ENCODE data around the gene TSEN2. TPM values are rescaled to one million over a fixed set of nuclear protein-coding genes. Genes with fewer than 3 reads are reported as not detected.
"Not testable (repeated sequence)": the region's sequence is repeated elsewhere in the genome, so short reads cannot be mapped to it uniquely, and the experiment has no call there.

The TSEN2 gene
- total RNA-seq, 1 experiment from 2014 or later: 32.3 TPM

DNA sequence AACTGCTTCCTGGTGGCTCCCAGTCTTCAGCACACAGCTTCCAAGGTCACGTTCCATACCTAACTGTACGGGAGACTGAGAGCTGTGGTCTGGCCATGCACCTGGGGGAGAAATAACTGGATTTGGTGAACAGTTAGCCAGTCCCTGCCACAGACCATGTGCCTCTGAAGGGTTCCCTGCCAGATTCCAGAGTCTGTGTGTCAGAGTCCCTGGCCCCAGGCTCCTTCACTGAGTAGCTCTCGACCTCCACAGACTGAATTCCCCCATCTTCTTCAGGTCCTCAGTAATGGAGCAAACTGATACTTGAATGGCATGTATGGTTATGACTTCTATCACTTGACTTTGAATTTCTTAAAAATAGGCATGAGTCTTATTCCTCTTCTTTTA, 43.5 kb downstream of the TSEN2 start:
- ChIA-PET CTCF (no interaction called here), POLR2A (interaction anchor here (0.8 to 2.5 kb wide), 2 partner anchors 18 to 43 kb away, joined by 3 to 11 read pairs; partner anchors contain the start of gene MKRN2OS)
- H3K27me3 Mint-ChIP-seq (ENCODE audit: insufficient read depth, unreplicated experiment): no peaks in the 10 kb centered on the region
- peak overlapping the region; percentile 44 for H3K27ac Mint-ChIP-seq (ENCODE audit: low read depth, unreplicated experiment)
- H3K4me1 Mint-ChIP-seq (ENCODE audit: insufficient read depth, unreplicated experiment): no peaks in the 10 kb centered on the region
- H3K36me3 Mint-ChIP-seq (ENCODE audit: insufficient read depth, unreplicated experiment): peaks cover 85% of the 10 kb centered on the region
- H3K4me3 Mint-ChIP-seq (ENCODE audit: unreplicated experiment): no peak overlapping the region
- TF ChIP-seq, protein P1, sequence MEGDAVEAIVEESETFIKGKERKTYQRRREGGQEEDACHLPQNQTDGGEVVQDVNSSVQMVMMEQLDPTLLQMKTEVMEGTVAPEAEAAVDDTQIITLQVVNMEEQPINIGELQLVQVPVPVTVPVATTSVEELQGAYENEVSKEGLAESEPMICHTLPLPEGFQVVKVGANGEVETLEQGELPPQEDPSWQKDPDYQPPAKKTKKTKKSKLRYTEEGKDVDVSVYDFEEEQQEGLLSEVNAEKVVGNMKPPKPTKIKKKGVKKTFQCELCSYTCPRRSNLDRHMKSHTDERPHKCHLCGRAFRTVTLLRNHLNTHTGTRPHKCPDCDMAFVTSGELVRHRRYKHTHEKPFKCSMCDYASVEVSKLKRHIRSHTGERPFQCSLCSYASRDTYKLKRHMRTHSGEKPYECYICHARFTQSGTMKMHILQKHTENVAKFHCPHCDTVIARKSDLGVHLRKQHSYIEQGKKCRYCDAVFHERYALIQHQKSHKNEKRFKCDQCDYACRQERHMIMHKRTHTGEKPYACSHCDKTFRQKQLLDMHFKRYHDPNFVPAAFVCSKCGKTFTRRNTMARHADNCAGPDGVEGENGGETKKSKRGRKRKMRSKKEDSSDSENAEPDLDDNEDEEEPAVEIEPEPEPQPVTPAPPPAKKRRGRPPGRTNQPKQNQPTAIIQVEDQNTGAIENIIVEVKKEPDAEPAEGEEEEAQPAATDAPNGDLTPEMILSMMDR (IDR thresholded peaks at IDR 0.05; ENCODE audit: unreplicated experiment): no peak
- no TSS peak for BruUV-seq (replicated peaks)
- DNase-seq (ENCODE audit: unreplicated experiment): no peak
- H3K9me3 Mint-ChIP-seq (ENCODE audit: unreplicated experiment): no peaks in the 10 kb centered on the region
- intact Hi-C loops (cut with micrococcal nuclease): no loop called here

DNA sequence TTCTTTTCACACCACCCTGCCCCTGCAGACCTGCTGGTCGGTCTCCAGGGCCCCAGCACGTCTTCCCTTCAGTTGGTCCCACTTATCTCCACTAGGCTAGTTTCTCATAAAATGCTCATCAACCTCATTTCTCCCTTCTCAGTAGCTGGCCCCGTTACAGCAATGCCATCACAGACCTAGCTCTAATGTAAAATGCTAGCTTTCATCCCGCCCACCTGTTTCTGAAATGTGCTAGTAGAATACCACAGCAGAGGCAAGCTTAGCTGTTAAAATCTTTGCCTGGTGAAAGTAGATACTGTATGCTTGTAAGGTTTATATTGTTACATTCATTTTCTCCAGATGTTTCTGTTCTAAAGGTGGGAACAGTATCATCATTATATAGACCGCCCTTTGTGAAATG, 47.9 kb downstream of the TSEN2 start:
- no peaks in the 10 kb centered on the region for H3K4me1 Mint-ChIP-seq (ENCODE audit: insufficient read depth, unreplicated experiment)
- H3K4me3 Mint-ChIP-seq (ENCODE audit: unreplicated experiment): no peak overlapping the region
- TF ChIP-seq, protein P1 (IDR thresholded peaks at IDR 0.05; ENCODE audit: unreplicated experiment): no peak
- DNase-seq (ENCODE audit: unreplicated experiment): no peak
- peaks cover 79% of the 10 kb centered on the region for H3K36me3 Mint-ChIP-seq (ENCODE audit: insufficient read depth, unreplicated experiment)
- BruUV-seq (replicated peaks): no TSS peak
- CTCF ChIA-PET: interaction anchor here (0.6 to 0.7 kb wide), 3 partner anchors 33 to 1555 kb away, joined by 3 to 4 read pairs (median 3); no protein-coding TSS in a partner anchor
- H3K27ac Mint-ChIP-seq (ENCODE audit: low read depth, unreplicated experiment): no peak overlapping the region
- H3K27me3 Mint-ChIP-seq (ENCODE audit: insufficient read depth, unreplicated experiment): no peaks in the 10 kb centered on the region
- intact Hi-C loops (cut with micrococcal nuclease): no loop called here
- no peaks in the 10 kb centered on the region for H3K9me3 Mint-ChIP-seq (ENCODE audit: unreplicated experiment)
- POLR2A ChIA-PET: no interaction called here

DNA sequence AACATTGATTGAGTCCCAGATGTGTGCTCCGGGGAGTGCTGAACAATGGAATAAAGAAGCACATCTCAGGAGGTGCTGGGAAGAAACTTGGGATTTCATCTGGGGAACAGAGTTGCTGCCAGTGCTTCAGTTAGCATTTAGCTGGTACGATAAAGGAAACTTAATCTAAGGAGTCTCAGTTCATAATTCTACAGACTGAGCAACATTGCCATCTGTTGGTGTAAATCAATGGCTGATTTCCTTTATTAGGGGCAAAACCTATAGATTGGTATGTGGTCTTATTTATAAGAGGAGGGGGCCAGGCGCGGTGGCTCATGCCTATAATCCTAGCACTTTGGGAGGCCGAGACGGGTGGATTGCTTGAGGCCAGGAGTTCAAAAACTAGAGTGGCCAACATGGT, 52.1 kb downstream of the TSEN2 start:
- Mint-ChIP-seq H3K4me1 (ENCODE audit: insufficient read depth, unreplicated experiment) (no peaks in the 10 kb centered on the region), H3K27me3 (ENCODE audit: insufficient read depth, unreplicated experiment) (no peaks in the 10 kb centered on the region), H3K36me3 (ENCODE audit: insufficient read depth, unreplicated experiment) (peaks cover 65% of the 10 kb centered on the region), H3K9me3 (ENCODE audit: unreplicated experiment) (no peaks in the 10 kb centered on the region), H3K27ac (ENCODE audit: low read depth, unreplicated experiment) (peak overlapping the region; percentile 23), H3K4me3 (ENCODE audit: unreplicated experiment) (no peak overlapping the region)
- intact Hi-C loops (cut with micrococcal nuclease): no loop called here
- TF ChIP-seq, protein P1 (IDR thresholded peaks at IDR 0.05; ENCODE audit: unreplicated experiment): peak; percentile 8
- POLR2A ChIA-PET: interaction anchor here (0.9 to 1.5 kb wide), 3 partner anchors 10 to 53 kb away, joined by 3 to 4 read pairs (median 3); no protein-coding TSS in a partner anchor
- CTCF ChIA-PET: interaction anchor here (0.5 to 1.0 kb wide), 5 partner anchors 10 to 1179 kb away, joined by 3 to 7 read pairs (median 3); no protein-coding TSS in a partner anchor
- no TSS peak for BruUV-seq (replicated peaks)
- DNase-seq (ENCODE audit: unreplicated experiment): no peak

DNA sequence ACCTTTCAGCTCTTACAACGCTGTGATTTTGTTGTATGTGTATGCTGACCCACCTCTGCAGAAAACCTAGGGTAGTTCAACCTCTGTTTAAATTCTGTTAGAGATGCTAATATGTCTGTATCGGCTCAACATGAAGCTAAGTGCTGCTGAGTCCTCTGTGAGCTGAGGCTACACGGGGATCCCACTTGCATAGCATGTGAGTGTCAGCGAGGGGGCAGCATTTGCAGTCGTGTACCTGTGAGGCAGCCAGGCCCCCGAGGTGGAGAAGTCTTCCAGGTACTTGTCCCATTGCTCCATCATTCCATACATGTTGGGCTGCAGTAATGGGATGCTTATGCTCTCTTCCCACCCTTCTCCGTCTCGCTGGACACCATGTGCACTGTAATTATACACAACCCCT, 57.3 kb downstream of the TSEN2 start:
- DNase-seq (ENCODE audit: unreplicated experiment): no peak
- no TSS peak for BruUV-seq (replicated peaks)
- Mint-ChIP-seq H3K36me3 (ENCODE audit: insufficient read depth, unreplicated experiment) (peaks cover 41% of the 10 kb centered on the region), H3K9me3 (ENCODE audit: unreplicated experiment) (no peaks in the 10 kb centered on the region), H3K4me1 (ENCODE audit: insufficient read depth, unreplicated experiment) (peaks cover 7% of the 10 kb centered on the region), H3K27me3 (ENCODE audit: insufficient read depth, unreplicated experiment) (no peaks in the 10 kb centered on the region), H3K4me3 (ENCODE audit: unreplicated experiment) (no peak overlapping the region), H3K27ac (ENCODE audit: low read depth, unreplicated experiment) (no peak overlapping the region)
- ChIA-PET CTCF (no interaction called here), POLR2A (interaction anchor here (1.0 kb wide), 1 partner anchor 33 kb away, joined by 4 read pairs; no protein-coding TSS in a partner anchor)
- intact Hi-C loops (cut with micrococcal nuclease): no loop called here
- TF ChIP-seq, protein P1 (IDR thresholded peaks at IDR 0.05; ENCODE audit: unreplicated experiment): no peak

DNA sequence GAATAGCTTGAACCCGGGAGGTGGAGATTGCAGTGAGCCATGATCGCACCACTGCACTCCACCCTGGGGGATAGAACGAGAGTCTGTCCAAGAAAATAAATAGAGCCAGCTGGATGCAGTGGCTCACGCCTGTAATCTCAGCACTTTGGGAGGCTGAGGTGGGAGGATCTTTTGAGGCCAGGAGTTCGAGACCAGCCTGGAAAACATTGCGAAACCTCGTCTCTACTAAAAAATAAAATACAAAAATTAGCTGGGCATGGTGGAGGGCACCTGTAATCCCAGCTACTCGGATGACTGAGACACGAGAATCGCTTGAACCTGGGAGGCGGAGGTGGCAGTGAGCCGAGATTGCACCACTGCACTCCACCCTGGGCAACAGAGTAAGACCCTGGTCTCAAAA, 59.2 kb downstream of the TSEN2 start:
- DNase-seq (ENCODE audit: unreplicated experiment); H3K4me1 Mint-ChIP-seq (ENCODE audit: insufficient read depth, unreplicated experiment); H3K27ac Mint-ChIP-seq (ENCODE audit: low read depth, unreplicated experiment); BruUV-seq (replicated peaks); intact Hi-C loops (cut with micrococcal nuclease); H3K4me3 Mint-ChIP-seq (ENCODE audit: unreplicated experiment); H3K9me3 Mint-ChIP-seq (ENCODE audit: unreplicated experiment); H3K27me3 Mint-ChIP-seq (ENCODE audit: insufficient read depth, unreplicated experiment): not testable (repeated sequence)
- peaks cover 46% of the 10 kb centered on the region for H3K36me3 Mint-ChIP-seq (ENCODE audit: insufficient read depth, unreplicated experiment)
- ChIA-PET CTCF (interaction anchor here (1.0 to 1.2 kb wide), 3 partner anchors 21 to 368 kb away, joined by 3 to 4 read pairs (median 4); partner anchors contain the start of gene TSEN2), POLR2A (interaction anchor here (0.7 to 5.1 kb wide), 2 partner anchors 9 to 13 kb away, joined by 4 to 77 read pairs; partner anchors contain the start of gene MKRN2)

Measured in MCF 10A (cell line).